ENCODE measurements around the gene IRX4. TPM values are rescaled to one million over a fixed set of nuclear protein-coding genes. Genes with fewer than 3 reads are reported as not detected.

The IRX4 gene
- total and polyA plus RNA-seq, 2 of the 4 experiments (the other 2 are of a cell fraction): not detected

DNA sequence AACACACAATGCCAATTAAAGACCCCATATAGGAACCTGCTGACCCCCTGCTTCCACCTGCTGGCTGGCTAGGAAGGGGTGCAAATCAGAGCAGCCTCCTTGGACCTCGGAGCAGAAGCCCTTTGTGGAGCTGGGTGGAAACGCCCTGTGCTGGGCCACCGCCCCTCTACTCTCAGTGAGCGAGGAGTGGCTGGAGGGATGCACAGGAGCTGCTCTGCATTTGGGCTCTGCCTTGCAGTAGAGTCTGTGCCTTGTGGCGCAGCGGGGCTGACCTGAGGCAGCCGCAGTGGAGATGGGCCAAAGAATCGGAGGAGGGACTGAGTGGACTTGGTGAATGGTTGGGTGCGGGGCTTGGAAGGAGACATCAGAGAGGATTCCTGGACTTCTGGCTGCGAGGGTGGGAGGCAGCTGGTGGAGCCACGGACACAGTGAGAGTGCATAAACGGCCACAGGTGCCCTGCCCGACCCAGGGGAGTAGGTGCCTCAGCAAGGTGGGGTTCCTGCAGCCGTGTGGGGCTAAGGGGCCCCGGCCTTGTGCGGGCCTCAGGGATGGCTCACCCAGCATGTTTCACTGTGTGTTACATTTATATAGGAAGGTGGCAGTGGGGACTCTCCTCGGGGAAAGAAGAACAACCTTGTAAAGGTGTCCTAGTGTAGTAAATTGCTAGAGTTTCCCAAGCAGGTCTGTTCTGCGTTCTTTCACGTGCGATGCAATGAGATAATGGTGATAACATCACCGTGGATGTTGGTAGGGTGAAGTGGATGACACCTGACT is 14.1 kb upstream of the IRX4 start:
- WGBS, 2 experiments (ENCODE audit: extremely low coverage in 2 of 2, insufficient read length in 1 of 2): 51% methylated on average over 8 of the region's 21 CpGs; no CpG with 5 or more reads in 1 of the 2 experiments
- Histone ChIP-seq H4K91ac (ENCODE audit: insufficient read depth, low read depth, low read length) (no peak overlapping the region), H2BK120ac (ENCODE audit: low read depth, low read length) (no peak overlapping the region), H3K4ac (ENCODE audit: low read depth, low read length) (no peak overlapping the region), H2AFZ (replicated peaks; ENCODE audit: low read length, poor library complexity) (no peak overlapping the region), H3K9ac (ENCODE audit: low read depth, low read length) (no peak overlapping the region), H3K18ac (ENCODE audit: low read depth, low read length) (no peak overlapping the region), H3K9me1 (ENCODE audit: insufficient read depth, low read length) (no peaks in the 10 kb centered on the region), H4K20me1 (ENCODE audit: insufficient read depth, low read length) (no peaks in the 10 kb centered on the region), H2BK20ac (ENCODE audit: low read depth, low read length) (no peak overlapping the region), H3K27me3 (ENCODE audit: control insufficient read depth, insufficient read depth, low read length) (peaks cover 27% of the 10 kb centered on the region), H2AK9ac (replicated peaks; ENCODE audit: low read depth, low read length, poor library complexity) (no peak overlapping the region), H3K36me3 (ENCODE audit: control insufficient read depth, insufficient read depth, low read length) (no peaks in the 10 kb centered on the region), H3K27ac (ENCODE audit: insufficient read depth, low read length) (no peak overlapping the region), H3K4me1 (ENCODE audit: control insufficient read depth, insufficient read depth, low read length) (no peaks in the 10 kb centered on the region), H3K56ac (ENCODE audit: extremely low read depth, insufficient read depth, low read length) (no peak overlapping the region), H3K23ac (ENCODE audit: low read depth, low read length) (no peak overlapping the region), H2BK15ac (ENCODE audit: low read depth, low read length) (no peak overlapping the region), H2BK5ac (ENCODE audit: low read depth, low read length, poor library complexity, severe bottlenecking) (no peak overlapping the region), H3K14ac (replicated peaks; ENCODE audit: low read depth, low read length) (no peak overlapping the region), H4K5ac (ENCODE audit: low read depth, low read length) (no peak overlapping the region), H3K4me3 (ENCODE audit: insufficient read depth, low read depth, low read length) (no peak overlapping the region), H3K79me1 (ENCODE audit: low read depth in 1 of 2, low read length in 2 of 2) (no peaks in the 10 kb centered on the region), H3K4me2 (ENCODE audit: low read depth, low read length) (no peak overlapping the region), H2AK5ac (ENCODE audit: low read depth, low read length) (no peak overlapping the region), H4K8ac (ENCODE audit: low read depth in 2 of 2, low read length in 2 of 2) (no peak overlapping the region), H3K9me3 (ENCODE audit: control insufficient read depth, insufficient read depth, low read length) (no peaks in the 10 kb centered on the region)
- POLR2A ChIA-PET (ENCODE audit: unreplicated experiment): no interaction called here
- no peak for ATAC-seq (ENCODE audit: low read depth)
- TF ChIP-seq, protein P1, sequence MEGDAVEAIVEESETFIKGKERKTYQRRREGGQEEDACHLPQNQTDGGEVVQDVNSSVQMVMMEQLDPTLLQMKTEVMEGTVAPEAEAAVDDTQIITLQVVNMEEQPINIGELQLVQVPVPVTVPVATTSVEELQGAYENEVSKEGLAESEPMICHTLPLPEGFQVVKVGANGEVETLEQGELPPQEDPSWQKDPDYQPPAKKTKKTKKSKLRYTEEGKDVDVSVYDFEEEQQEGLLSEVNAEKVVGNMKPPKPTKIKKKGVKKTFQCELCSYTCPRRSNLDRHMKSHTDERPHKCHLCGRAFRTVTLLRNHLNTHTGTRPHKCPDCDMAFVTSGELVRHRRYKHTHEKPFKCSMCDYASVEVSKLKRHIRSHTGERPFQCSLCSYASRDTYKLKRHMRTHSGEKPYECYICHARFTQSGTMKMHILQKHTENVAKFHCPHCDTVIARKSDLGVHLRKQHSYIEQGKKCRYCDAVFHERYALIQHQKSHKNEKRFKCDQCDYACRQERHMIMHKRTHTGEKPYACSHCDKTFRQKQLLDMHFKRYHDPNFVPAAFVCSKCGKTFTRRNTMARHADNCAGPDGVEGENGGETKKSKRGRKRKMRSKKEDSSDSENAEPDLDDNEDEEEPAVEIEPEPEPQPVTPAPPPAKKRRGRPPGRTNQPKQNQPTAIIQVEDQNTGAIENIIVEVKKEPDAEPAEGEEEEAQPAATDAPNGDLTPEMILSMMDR (conservative IDR thresholded peaks at IDR 0.05; ENCODE audit: low read depth, low read length): no peak
- TF ChIP-seq NFE2L2 (IDR thresholded peaks at IDR 0.05; ENCODE audit: low read depth, low read length): no peak
- TF ChIP-seq SMC3 (IDR thresholded peaks at IDR 0.05; ENCODE audit: low read depth, low read length): no peak
- TF ChIP-seq BHLHE40 (IDR thresholded peaks at IDR 0.05; ENCODE audit: low read depth, low read length): no peak
- TF ChIP-seq CEBPB (IDR thresholded peaks at IDR 0.05; ENCODE audit: low read depth, low read length): no peak
- no peak for TF ChIP-seq RAD21 (IDR thresholded peaks at IDR 0.05; ENCODE audit: low read length)
- TF ChIP-seq, protein P2, sequence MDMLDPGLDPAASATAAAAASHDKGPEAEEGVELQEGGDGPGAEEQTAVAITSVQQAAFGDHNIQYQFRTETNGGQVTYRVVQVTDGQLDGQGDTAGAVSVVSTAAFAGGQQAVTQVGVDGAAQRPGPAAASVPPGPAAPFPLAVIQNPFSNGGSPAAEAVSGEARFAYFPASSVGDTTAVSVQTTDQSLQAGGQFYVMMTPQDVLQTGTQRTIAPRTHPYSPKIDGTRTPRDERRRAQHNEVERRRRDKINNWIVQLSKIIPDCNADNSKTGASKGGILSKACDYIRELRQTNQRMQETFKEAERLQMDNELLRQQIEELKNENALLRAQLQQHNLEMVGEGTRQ (IDR thresholded peaks at IDR 0.05; ENCODE audit: low read depth, low read length): no peak
- TF ChIP-seq MAFK (IDR thresholded peaks at IDR 0.05; ENCODE audit: low read depth, low read length): no peak
- no peak for TF ChIP-seq RCOR1 (IDR thresholded peaks at IDR 0.05; ENCODE audit: insufficient replicate concordance, low read length)
- TF ChIP-seq FOS (IDR thresholded peaks at IDR 0.05; ENCODE audit: low read depth, low read length): no peak
- no peak for TF ChIP-seq MAZ (IDR thresholded peaks at IDR 0.05; ENCODE audit: borderline replicate concordance, low read depth, low read length)
- no peak for TF ChIP-seq POLR2A (IDR thresholded peaks at IDR 0.05; ENCODE audit: low read depth, low read length)
- no peak for TF ChIP-seq CHD1 (IDR thresholded peaks at IDR 0.05; ENCODE audit: low read depth, low read length)
- no peak for TF ChIP-seq MXI1 (IDR thresholded peaks at IDR 0.05; ENCODE audit: borderline replicate concordance, low read depth, low read length)
- DNase-seq: no peak
- CTCF ChIA-PET: no interaction called here
- dilution Hi-C loops (cut with HindIII; ENCODE audit: low sequenced_read_pairs, unreplicated experiment): no loop called here
- in situ Hi-C loops (cut with MboI; ENCODE audit: low sequenced_read_pairs): no loop called here
- no TSS peak for BruUV-seq (replicated peaks)
- intact Hi-C loops (cut with micrococcal nuclease): no loop called here
